Measurements from ENCODE around the gene EHF.
A peak's percentile ranks its signal among the peaks of the same experiment; 100 is the strongest.

GRCh38 chr11:34682825-34683224 lies 61.9 kb downstream of the EHF start:
- TF ChIP-seq, protein P1, sequence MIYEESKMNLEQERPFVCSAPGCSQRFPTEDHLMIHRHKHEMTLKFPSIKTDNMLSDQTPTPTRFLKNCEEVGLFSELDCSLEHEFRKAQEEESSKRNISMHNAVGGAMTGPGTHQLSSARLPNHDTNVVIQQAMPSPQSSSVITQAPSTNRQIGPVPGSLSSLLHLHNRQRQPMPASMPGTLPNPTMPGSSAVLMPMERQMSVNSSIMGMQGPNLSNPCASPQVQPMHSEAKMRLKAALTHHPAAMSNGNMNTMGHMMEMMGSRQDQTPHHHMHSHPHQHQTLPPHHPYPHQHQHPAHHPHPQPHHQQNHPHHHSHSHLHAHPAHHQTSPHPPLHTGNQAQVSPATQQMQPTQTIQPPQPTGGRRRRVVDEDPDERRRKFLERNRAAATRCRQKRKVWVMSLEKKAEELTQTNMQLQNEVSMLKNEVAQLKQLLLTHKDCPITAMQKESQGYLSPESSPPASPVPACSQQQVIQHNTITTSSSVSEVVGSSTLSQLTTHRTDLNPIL (CRISPR knock-in tag; IDR thresholded peaks at IDR 0.05; ENCODE audit: low read depth): no peak
- TF ChIP-seq ARNTL (CRISPR knock-in tag; IDR thresholded peaks at IDR 0.05; ENCODE audit: borderline replicate concordance, low read depth) (no peak), PATZ1 (CRISPR knock-in tag; IDR thresholded peaks at IDR 0.05; ENCODE audit: borderline replicate concordance) (no peak), POU6F1 (CRISPR knock-in tag; IDR thresholded peaks at IDR 0.05; ENCODE audit: borderline replicate concordance, low read depth) (no peak), ESRRG (CRISPR knock-in tag; IDR thresholded peaks at IDR 0.05) (no peak), ZFP3 (CRISPR knock-in tag; IDR thresholded peaks at IDR 0.05) (no peak), TOX (CRISPR knock-in tag; IDR thresholded peaks at IDR 0.05; ENCODE audit: borderline replicate concordance) (no peak), GLIS3 (CRISPR knock-in tag; IDR thresholded peaks at IDR 0.05) (no peak), CSRNP3 (CRISPR knock-in tag; IDR thresholded peaks at IDR 0.05) (no peak), RARB (CRISPR knock-in tag; IDR thresholded peaks at IDR 0.05) (no peak), OSR1 (CRISPR knock-in tag; IDR thresholded peaks at IDR 0.05) (0 out of 2 replicates have a peak, but pooled peaks have one; percentile 36), TCF4 (CRISPR knock-in tag; IDR thresholded peaks at IDR 0.05; ENCODE audit: borderline replicate concordance) (no peak), ISL1 (CRISPR knock-in tag; IDR thresholded peaks at IDR 0.05) (peak; percentile 60), SNAI2 (CRISPR knock-in tag; IDR thresholded peaks at IDR 0.05) (no peak)
